HG03039 (cell line): ENCODE measurements around the gene KCNN3.
"Not testable (repeated sequence)": the region's sequence is repeated elsewhere in the genome, so short reads cannot be mapped to it uniquely, and the experiment has no call there.

Experiments
- ATAC-seq: cut with Tn5 transposase; IDR thresholded peaks from one replicate; pipeline ENCODE4 v1.9.1; 2021; ENCODE audit warnings: mild to moderate bottlenecking, moderate library complexity; ENCODE audit not compliant: unreplicated experiment

Gene KCNN3

DNA sequence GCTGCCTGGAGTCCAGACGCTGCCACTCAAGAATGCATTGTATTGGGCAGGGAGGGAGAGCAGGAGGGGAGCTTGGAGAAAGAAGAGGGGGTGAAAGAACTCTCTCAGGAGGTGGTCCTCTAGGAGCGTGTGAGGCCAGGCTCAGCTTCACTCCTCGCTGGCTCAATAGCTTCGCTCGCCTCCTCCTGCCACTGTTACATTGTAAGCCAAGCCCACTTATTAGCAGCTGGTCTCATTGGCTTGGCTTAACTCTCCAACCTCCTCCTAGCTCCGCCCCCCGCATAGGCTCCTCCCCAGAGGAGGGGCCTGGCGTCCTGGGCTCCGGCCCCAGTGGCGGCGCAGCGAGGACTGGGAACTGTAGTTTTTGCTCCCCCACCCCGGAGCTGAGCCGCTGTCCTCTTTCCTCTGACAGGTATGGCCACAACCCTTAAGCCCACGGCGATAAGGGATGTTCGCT lies at the start of gene KCNN3:
TSS of gene KCNN3 (minus strand) at position 167 of the 457 bp plus-strand sequence. CDS start 317 bp downstream, outside the sequence.
- peak; percentile 83 for ATAC-seq

DNA sequence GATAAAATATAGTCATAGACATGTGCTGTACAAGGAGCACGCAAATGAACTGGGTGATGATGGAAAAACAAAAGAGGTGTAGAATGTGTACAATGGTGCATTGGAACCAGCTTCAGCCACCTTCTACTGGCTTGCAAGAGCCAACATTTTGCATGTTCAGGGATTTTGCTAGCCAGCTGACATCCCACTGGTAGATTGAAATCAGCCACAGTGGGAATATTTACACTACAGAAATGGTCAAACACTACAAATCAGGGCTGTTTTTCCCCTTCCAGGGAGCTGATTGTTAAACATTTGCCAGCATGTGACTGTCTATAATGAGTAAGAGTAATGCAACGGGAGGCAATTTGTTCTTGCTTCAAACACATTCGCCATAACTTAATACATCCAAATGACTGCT lies 43.2 kb upstream of the KCNN3 start:
- no peak for ATAC-seq

DNA sequence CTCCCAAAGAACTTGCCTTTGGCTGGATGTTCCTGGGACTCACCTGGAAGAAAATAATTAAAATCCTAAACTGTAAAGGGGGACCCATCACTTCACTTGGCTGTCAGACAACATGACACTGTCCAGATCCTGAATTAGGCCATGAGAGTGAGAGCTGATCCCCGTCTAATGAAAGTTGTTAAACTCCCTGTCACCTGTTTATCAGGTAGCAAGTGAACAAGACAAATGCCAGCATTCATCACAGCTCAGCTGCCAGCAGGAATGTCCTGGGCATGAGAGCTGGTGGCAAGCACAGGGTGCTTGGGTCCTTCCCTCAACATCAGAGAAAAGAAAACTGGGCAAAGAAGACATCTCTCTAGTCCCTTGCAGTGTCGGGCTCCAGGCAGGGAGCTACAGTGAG lies 42.7 kb upstream of the KCNN3 start:
- ATAC-seq: no peak

GRCh38 chr1:154911691-154912550 lies 41.8 kb upstream of the KCNN3 start:
- no peak for ATAC-seq

DNA sequence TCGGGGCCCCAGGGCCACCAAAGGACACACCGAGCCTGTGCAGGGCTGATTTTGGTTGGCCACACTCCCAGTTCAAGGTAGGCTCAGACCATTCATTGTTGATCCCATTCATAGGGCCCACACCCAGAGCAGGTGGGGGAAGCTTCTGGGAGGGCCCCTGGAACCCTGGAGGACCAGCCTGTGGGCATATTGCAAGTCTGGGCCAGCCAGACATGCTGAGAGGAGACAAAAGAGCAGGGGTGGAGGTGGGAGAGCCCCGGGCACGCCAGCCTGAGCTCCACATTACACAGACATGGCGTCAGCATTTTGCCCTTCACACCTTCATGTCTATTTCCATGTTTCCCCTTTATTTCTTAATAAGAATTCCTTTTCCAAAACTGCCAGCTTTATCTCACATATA lies 40.8 kb upstream of the KCNN3 start:
- no peak for ATAC-seq

DNA sequence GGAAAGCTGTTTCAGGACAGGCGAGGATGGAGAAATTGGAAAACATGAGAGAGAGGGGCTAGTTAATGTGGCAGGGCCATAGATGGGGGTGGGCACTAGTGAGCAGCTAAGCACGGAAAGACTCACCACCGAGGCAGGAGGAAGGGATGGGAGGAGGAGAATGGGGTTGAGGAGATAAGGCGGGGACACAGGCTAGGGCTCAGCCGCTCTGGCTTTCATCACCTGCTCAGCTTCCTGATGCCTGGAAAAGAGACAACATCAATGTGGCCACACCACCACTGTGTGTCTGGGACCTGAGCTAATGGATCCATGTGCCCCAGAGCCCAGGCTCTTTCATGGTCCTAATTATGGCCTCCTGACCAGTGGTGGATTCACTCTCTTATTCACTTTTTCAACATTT lies 38.9 kb upstream of the KCNN3 start:
- no peak for ATAC-seq

DNA sequence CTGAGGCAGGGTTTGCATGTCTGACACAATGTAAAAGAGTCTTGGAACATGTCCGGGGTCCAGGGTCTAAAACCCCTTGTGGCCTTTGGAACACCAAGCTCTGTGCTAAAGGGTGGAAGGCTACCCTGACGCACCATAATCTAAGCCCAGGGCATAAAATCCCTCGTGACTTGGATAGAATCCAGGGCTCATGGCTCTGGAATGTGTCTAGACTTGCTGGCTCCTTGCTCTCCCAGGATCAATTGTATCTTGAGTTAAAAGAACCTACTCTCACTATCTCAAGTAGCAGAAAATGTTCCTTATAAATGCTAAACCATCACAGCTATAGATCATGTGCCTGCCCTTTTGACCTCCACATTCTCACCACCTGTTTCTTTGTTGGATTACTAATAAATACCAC lies 38.0 kb upstream of the KCNN3 start:
- not testable (repeated sequence) for ATAC-seq

DNA sequence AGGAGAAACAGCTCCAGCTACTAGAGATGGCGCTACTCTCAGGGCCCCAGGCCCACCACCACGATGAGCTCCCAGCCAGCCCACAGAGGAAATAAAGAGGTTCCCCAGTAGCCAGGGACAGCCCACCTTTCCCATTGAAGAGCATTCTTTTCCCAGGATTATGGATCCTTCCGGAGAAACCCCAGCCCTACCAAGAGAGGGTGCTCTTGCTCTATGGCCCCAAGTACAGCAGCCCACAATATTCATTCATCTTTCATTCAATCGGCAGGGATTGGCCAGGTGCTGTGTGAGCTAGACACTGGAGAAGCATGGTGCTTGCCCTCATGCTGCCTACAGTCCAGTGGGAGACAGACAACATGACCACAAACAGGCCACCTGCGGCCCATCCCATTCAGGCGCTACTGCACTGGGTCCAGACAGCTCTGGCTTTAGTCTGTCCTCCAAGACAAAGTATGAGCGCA lies 36.6 kb upstream of the KCNN3 start:
- no peak for ATAC-seq

DNA sequence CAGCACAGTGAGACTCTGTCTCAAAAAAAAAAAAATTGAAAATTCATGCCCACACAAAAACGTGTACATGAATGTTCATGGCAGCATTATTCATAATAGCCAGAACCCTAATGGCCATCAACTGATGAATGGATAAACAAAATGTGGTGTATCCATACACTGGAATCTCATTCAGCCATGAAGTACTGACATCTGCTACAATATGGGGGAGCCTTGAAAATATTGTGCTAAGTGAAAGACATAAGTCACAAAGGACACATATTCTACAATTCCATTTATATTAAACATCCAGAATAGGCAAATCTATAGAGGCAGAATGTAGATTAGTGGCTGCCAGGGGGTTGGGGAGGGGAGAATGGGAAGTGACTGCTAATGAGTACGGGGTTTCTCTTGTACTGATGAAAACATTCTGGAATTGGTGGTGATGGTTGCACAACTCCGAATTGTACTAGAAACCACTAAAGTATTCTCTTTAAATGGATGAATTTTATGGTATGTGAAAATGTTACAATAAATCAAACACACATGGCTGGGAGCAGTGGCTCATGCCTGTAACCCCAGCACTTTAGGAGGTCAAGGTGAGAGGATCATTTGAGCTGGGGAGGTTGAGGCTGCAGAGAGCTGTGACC lies 33.0 kb upstream of the KCNN3 start:
- ATAC-seq: no peak

- no peak for ATAC-seq
Observed at GRCh38 chr1:154901591-154901990, 31.5 kb upstream of the KCNN3 start.

DNA sequence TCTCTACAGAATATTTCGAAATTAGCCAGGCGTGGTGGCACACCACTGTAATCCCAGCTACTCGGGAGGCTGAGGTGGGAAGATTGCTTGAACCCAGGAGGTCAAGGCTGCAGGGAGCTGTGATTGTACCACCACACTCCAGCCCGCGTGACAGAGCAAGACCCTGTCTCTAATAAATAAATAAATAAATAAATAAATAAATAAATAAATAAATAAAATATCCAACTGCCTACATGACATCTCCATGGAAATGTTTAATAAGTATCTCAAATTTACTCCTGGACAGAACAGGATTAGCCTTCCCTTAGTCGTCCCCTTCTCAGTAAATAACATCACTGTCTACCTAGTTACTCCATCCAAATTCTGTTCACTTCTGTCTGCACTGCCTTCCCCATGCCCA lies 29.0 kb upstream of the KCNN3 start:
- no peak for ATAC-seq

DNA sequence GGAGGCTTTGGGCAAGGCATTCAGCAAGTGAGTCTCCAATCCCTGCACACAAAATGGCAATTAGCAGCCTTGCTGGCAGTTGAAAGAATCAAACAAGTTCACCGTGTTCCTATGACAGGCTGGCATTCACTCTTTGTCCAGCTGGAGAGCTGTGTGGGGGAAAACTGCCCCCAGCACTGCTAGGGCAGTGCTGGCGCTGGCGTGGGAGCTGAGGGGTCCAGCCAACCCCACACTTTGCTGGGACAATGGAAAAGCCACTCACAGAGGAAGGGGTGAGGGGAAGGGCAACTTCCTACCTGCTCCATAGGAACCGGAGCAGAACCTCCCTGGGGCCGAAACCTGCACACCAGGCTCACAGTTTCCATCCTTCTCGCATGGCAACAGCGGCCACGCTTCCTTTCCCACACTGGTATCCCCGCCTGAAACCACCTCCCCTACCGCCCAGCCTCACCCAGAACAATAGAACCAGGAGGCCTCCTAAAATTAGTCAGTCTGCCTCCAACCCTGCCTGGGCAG lies 26.7 kb upstream of the KCNN3 start:
- no peak for ATAC-seq

- no peak for ATAC-seq
Observed at GRCh38 chr1:154895798-154896197, 25.7 kb upstream of the KCNN3 start.

DNA sequence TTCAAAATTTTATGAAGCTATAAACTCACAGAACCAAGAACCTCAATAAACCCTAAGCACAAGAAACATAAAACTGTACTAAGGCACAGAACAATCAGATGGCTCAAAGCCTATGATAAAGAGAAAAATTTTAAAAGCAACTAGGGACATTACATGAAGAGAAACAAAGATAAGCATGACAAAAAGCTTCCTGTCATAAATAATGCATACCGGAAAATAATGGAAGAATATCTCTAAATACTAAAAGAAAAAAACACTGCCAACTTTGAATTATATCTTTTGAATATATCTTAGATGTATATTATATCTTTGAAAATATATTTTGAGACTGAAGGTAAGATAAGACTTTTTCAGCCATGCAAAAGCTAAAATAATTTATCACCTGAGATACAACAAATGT lies 21.4 kb upstream of the KCNN3 start:
- ATAC-seq: no peak

DNA sequence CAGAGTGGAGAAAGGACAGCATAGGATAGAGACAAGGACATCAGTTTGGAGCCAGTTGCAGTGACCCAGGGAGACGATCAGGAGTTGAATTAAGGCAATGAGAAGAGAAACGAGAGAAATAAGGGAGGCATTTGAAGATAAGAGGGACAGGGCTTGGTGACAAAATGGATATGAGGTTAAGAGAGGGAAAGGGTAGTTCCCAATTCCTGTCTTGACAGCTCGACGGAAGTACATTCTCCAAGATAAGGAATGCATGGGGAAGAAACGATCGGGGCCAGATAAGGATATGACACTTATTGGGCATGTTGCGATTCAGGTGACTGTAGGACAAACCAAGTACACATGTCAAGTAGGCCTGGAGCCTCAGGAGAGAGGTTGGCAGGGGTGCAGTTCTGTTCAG lies 18.7 kb upstream of the KCNN3 start:
- ATAC-seq: no peak

DNA sequence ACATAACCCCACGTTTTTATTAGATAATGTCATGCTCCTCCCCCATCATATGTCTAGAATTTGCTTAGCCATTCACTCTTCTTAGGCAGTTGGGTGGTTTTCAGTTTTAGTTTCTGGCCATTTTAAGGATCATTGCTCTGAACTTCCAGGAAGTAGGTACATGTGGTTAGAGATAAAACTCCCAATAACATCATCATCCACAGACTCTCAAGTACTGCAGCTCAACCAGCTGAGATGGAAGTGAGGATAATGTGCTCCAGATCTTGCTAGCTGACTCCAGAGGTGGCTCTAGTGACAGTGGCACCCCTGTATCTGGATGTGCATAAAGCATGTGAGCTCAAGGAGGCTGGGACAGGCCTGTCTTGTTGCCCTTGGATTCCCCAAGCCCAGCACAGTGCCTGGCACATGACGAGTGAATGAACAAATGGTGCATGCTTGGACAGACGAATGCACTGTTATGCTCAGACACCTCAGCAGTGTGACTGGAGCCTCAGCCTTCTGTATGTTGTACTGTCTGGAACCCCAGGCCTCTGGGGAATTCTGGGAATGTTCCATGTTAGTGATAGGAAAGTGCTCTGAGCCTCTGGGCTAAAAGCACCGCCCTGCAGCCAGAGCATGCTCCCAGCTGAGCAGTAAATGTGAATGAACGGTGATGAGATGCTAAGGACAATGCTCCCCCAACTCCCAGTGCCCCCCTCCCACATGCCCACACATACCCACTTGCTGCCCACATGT lies 16.4 kb upstream of the KCNN3 start:
- no peak for ATAC-seq

GRCh38 chr1:154884869-154885701 lies 15.0 kb upstream of the KCNN3 start:
- ATAC-seq: no peak

- ATAC-seq: no peak
Observed at GRCh38 chr1:154883919-154884868, 14.1 kb upstream of the KCNN3 start.

GRCh38 chr1:154881820-154882535 lies 11.9 kb upstream of the KCNN3 start:
- ATAC-seq: no peak
